ENCODE results near the gene HSDL1.

GRCh38 chr16:84091460-84091859, 53.5 kb downstream of the HSDL1 start:
- TF ChIP-seq CTCF (IDR thresholded peaks at IDR 0.05): no peak
- TF ChIP-seq POLR2A (IDR thresholded peaks at IDR 0.05): no peak
